NK-92 (cell line): ENCODE data around the gene CDK6.
"Not testable (repeated sequence)": the region's sequence is repeated elsewhere in the genome, so short reads cannot be mapped to it uniquely, and the experiment has no call there.

ENCODE experiments used
- DNase-seq: peaks from one replicate; lab custom pipeline; 2025; ENCODE audit not compliant: unreplicated experiment; lab: John Stamatoyannopoulos, UW

CDK6 gene

GRCh38 chr7:92604517-92604916 lies 231.9 kb downstream of the CDK6 start:
- DNase-seq: not testable (repeated sequence)

- no peak for DNase-seq
These were observed 233.3 kb downstream of the CDK6 start for GRCh38 chr7:92603089-92603445.

- DNase-seq: no peak
These were observed 233.9 kb downstream of the CDK6 start for GRCh38 chr7:92602352-92603088.

GRCh38 chr7:92598310-92598981 lies 237.9 kb downstream of the CDK6 start:
- no peak for DNase-seq

- no peak for DNase-seq
These were observed 241.1 kb downstream of the CDK6 start for GRCh38 chr7:92595281-92595680.

GRCh38 chr7:92594746-92595145 lies 241.6 kb downstream of the CDK6 start:
- no peak for DNase-seq

GRCh38 chr7:92590711-92591310 lies 245.6 kb downstream of the CDK6 start:
- DNase-seq: no peak

GRCh38 chr7:92589056-92589455 lies 247.3 kb downstream of the CDK6 start:
- DNase-seq: no peak

GRCh38 chr7:92588561-92588960 lies 247.8 kb downstream of the CDK6 start:
- no peak for DNase-seq

GRCh38 chr7:92586841-92587240 lies 249.5 kb downstream of the CDK6 start:
- DNase-seq: no peak

- DNase-seq: no peak
These were observed 250.0 kb downstream of the CDK6 start for GRCh38 chr7:92586403-92586802.

- no peak for DNase-seq
These were observed 251.4 kb downstream of the CDK6 start for GRCh38 chr7:92584953-92585352.

GRCh38 chr7:92582948-92583347 lies 253.4 kb downstream of the CDK6 start:
- DNase-seq: no peak

- DNase-seq: no peak
These were observed 260.1 kb downstream of the CDK6 start for GRCh38 chr7:92576296-92576695.

- no peak for DNase-seq
These were observed 267.2 kb downstream of the CDK6 start for GRCh38 chr7:92569137-92569536.

GRCh38 chr7:92567460-92567859 lies 268.9 kb downstream of the CDK6 start:
- DNase-seq: no peak

- DNase-seq: no peak
These were observed 273.0 kb downstream of the CDK6 start for GRCh38 chr7:92563345-92563744.

- no peak for DNase-seq
These were observed 275.8 kb downstream of the CDK6 start for GRCh38 chr7:92560602-92561001.

- DNase-seq: no peak
These were observed 278.5 kb downstream of the CDK6 start for GRCh38 chr7:92557808-92558362.

- DNase-seq: no peak
These were observed 279.1 kb downstream of the CDK6 start for GRCh38 chr7:92557249-92557648.
